ENCODE results near the gene ZBTB18. TPM values are rescaled to one million over a fixed set of nuclear protein-coding genes. Genes with fewer than 3 reads are reported as not detected.
A peak's percentile ranks its signal among the peaks of the same experiment; 100 is the strongest.

Gene ZBTB18
- total RNA-seq, 1 experiment from 2014 or later, result 1.8 TPM

DNA sequence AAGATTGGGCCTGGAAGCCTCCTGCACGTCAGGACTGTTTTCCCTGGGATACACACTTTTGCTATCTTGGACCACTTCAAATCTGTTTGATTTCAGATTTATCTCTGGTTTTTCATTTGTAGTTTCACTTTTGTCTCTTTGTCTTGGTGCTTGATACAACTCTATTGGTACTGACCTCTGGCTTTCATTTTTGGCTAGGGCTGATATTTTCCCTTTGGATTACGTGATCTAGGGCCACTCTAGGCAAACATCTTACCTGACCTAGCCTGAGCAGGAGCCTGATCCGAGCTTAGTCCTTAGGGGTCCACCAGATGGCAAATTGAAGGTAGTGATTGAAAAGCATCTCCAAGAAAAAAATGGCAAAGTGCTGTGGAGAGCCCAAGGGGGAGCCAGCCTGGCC is 39.6 kb downstream of the ZBTB18 start:
- no peaks in the 10 kb centered on the region for H3K79me2 ChIP-seq (ENCODE audit: insufficient read depth, low read length)
- ChIA-PET POLR2A (no interaction called here), CTCF (no interaction called here), RAD21 (ENCODE audit: low non-redundant PET in 1 of 2, low total read pairs in 2 of 2, uncharacterized antibody in 2 of 2, unreplicated experiment in 2 of 2) (no interaction called here)
- H3K9me3 ChIP-seq (ENCODE audit: control insufficient read depth in 1 of 2, insufficient read depth in 1 of 2, low read depth in 1 of 2, low read length in 2 of 2), result no peaks in the 10 kb centered on the region
- no TSS peak for BruUV-seq (replicated peaks)
- intact Hi-C loops (cut with micrococcal nuclease), result no loop called here
- no peak overlapping the region for H2AFZ ChIP-seq (ENCODE audit: low read depth, low read length, poor library complexity, severe bottlenecking)
- H3K9me2 ChIP-seq (ENCODE audit: insufficient read depth), result no peaks in the 10 kb centered on the region
- H3K4me2 ChIP-seq (ENCODE audit: low read length), result no peak overlapping the region
- H3K4me3 ChIP-seq (replicated peaks in 1 of 2; ENCODE audit: low read depth in 1 of 2, low read length in 2 of 2), result no peak overlapping the region
- H4K20me1 ChIP-seq (ENCODE audit: insufficient read depth), result no peaks in the 10 kb centered on the region
- no peak overlapping the region for H3K27ac ChIP-seq (ENCODE audit: low read depth, low read length)
- H3K4me1 ChIP-seq (ENCODE audit: control insufficient read depth in 1 of 2, insufficient read depth in 2 of 2, low read length in 2 of 2), result no peaks in the 10 kb centered on the region
- no peak for ATAC-seq
- DNase-seq (ENCODE audit: low read depth, low spot score), result no peak
- TF ChIP-seq YY1 (IDR thresholded peaks at IDR 0.05; ENCODE audit: extremely low read depth, insufficient replicate concordance, low read depth, low read length) (no peak), RAD21 (IDR thresholded peaks at IDR 0.05; ENCODE audit: low read depth) (no peak), ZFX (IDR thresholded peaks at IDR 0.05) (no peak)
- H3K9ac ChIP-seq (ENCODE audit: low read length), result no peak overlapping the region
- H3K27me3 ChIP-seq (ENCODE audit: insufficient read depth, low read length), result peaks cover 74% of the 10 kb centered on the region
- H3K36me3 ChIP-seq (ENCODE audit: control insufficient read depth in 1 of 2, insufficient read depth in 2 of 2, low read length in 2 of 2), result no peaks in the 10 kb centered on the region

DNA sequence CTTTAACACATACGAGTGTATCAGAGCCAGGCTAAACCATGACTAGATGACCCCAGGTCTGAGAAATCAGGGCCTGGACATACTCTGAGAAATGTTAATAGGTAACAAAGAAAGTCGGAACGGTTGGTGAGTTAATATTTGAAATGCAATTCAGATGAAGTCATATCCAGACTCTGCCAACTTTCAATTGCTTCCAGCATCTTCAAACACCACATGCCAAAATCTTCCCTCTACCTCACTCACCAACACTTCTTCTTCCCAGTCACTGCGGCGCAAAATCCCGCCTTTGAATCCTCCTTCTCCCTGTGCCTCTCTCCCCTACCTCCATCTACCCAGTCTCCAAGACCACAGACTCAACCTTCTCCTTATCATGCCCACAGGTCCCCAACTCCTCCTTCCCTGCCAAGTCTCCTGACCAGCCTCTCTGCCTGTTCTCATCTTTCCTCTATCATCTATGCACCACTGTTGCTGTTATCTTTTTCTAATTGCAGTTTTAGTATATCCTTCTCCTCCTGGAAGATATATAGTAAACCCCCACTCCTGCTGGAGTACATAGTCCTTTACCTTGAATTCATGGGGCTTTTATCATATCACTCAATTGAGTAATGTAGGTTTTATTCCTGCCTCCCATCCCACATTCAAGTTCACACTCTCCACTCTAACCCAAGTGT is 41.3 kb downstream of the ZBTB18 start:
- Histone ChIP-seq H3K4me3 (replicated peaks in 1 of 2; ENCODE audit: low read depth in 1 of 2, low read length in 2 of 2) (no peak overlapping the region), H3K27ac (ENCODE audit: low read depth, low read length) (no peak overlapping the region), H3K27me3 (ENCODE audit: insufficient read depth, low read length) (peaks cover 77% of the 10 kb centered on the region), H3K4me2 (ENCODE audit: low read length) (no peak overlapping the region), H3K9ac (ENCODE audit: low read length) (no peak overlapping the region), H4K20me1 (ENCODE audit: insufficient read depth) (no peaks in the 10 kb centered on the region), H3K36me3 (ENCODE audit: control insufficient read depth in 1 of 2, insufficient read depth in 2 of 2, low read length in 2 of 2) (no peaks in the 10 kb centered on the region), H3K4me1 (ENCODE audit: control insufficient read depth in 1 of 2, insufficient read depth in 2 of 2, low read length in 2 of 2) (no peaks in the 10 kb centered on the region), H3K9me2 (ENCODE audit: insufficient read depth) (no peaks in the 10 kb centered on the region), H3K79me2 (ENCODE audit: insufficient read depth, low read length) (no peaks in the 10 kb centered on the region), H3K9me3 (ENCODE audit: control insufficient read depth in 1 of 2, insufficient read depth in 1 of 2, low read depth in 1 of 2, low read length in 2 of 2) (no peaks in the 10 kb centered on the region), H2AFZ (ENCODE audit: low read depth, low read length, poor library complexity, severe bottlenecking) (no peak overlapping the region)
- BruUV-seq (replicated peaks), result no TSS peak
- DNase-seq (ENCODE audit: low read depth, low spot score) (no peak), ATAC-seq (no peak)
- CTCF ChIA-PET, result no interaction called here
- POLR2A ChIA-PET, result no interaction called here
- intact Hi-C loops (cut with micrococcal nuclease), result no loop called here
- RAD21 ChIA-PET (ENCODE audit: low non-redundant PET in 1 of 2, low total read pairs in 2 of 2, uncharacterized antibody in 2 of 2, unreplicated experiment in 2 of 2), result no interaction called here
- TF ChIP-seq JUND (IDR thresholded peaks at IDR 0.05) (no peak), MAX (IDR thresholded peaks at IDR 0.05) (no peak), POLR2A (IDR thresholded peaks at IDR 0.05; ENCODE audit: borderline replicate concordance, extremely low read depth, insufficient read depth, insufficient read length) (no peak), ZNF274 (IDR thresholded peaks at IDR 0.05; ENCODE audit: low read depth, low read length) (no peak), EGR1 (IDR thresholded peaks at IDR 0.05; ENCODE audit: low read depth) (no peak), POLR2AphosphoS5 (IDR thresholded peaks at IDR 0.05; ENCODE audit: low read depth, low read length) (no peak), EZH2phosphoT487 (IDR thresholded peaks at IDR 0.05; ENCODE audit: borderline replicate concordance) (0 out of 2 replicates have a peak, but pooled peaks have one; percentile 62), EZH2 (IDR thresholded peaks at IDR 0.05) (peak; percentile 88; the same call in 1 of the 2 replicates), SP1 (IDR thresholded peaks at IDR 0.05; ENCODE audit: low read depth) (no peak), SRF (IDR thresholded peaks at IDR 0.05; ENCODE audit: low read depth) (no peak), CBX3 (IDR thresholded peaks at IDR 0.05; ENCODE audit: low read depth) (no peak), CEBPB (IDR thresholded peaks at IDR 0.05; ENCODE audit: low read depth) (no peak)
- TF ChIP-seq, protein P1, sequence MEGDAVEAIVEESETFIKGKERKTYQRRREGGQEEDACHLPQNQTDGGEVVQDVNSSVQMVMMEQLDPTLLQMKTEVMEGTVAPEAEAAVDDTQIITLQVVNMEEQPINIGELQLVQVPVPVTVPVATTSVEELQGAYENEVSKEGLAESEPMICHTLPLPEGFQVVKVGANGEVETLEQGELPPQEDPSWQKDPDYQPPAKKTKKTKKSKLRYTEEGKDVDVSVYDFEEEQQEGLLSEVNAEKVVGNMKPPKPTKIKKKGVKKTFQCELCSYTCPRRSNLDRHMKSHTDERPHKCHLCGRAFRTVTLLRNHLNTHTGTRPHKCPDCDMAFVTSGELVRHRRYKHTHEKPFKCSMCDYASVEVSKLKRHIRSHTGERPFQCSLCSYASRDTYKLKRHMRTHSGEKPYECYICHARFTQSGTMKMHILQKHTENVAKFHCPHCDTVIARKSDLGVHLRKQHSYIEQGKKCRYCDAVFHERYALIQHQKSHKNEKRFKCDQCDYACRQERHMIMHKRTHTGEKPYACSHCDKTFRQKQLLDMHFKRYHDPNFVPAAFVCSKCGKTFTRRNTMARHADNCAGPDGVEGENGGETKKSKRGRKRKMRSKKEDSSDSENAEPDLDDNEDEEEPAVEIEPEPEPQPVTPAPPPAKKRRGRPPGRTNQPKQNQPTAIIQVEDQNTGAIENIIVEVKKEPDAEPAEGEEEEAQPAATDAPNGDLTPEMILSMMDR (IDR thresholded peaks at IDR 0.05 in 2 of 3, conservative IDR thresholded peaks at IDR 0.05 in 1 of 3; ENCODE audit: borderline replicate concordance in 1 of 3, insufficient read depth in 1 of 3, low read depth in 2 of 3, low read length in 2 of 3), result no peak

All from HCT116 (cell line).